HEK293 (cell line): ENCODE results near the gene CCDC92B.

ENCODE experiments used
- CTCF ChIA-PET: fragments of 350-600 bp; formaldehyde crosslinking; extraction: SDS; loops from one replicate; lab custom pipeline; 2021; ENCODE audit warnings: antibody characterized with exemption; lab: Yijun Ruan, JAX
- POLR2A ChIA-PET: fragments of 300-600 bp; formaldehyde crosslinking; extraction: SDS; loops from one replicate; lab custom pipeline; 2020; ENCODE audit warnings: antibody characterized with exemption, inconsistent platforms; lab: Yijun Ruan, JAX
- H3K27ac ChIP-seq: fragments of 200-500 bp; sonication (Bioruptor generic); 2 replicates; pipeline ENCODE4 v1.5.1; 2014; ENCODE audit warnings: low read depth, low read length, control low read depth, inconsistent platforms; ENCODE audit errors: extremely low read depth
- H3K36me3 ChIP-seq, 2 experiments: fragments of 200-500 bp in 1 of 2; sonication (Bioruptor generic) in 1 of 2; 1 replicate in 1 of 2; 2 replicates in 1 of 2; pipeline ENCODE4 v1.5.1; 2014 to 2017; ENCODE audit warnings: inconsistent platforms in 2 of 2, low read length in 2 of 2; ENCODE audit not compliant: control insufficient read depth in 2 of 2, insufficient read depth in 1 of 2
- H3K4me1 ChIP-seq: fragments of 200-500 bp; sonication (Bioruptor generic); 2 replicates; pipeline ENCODE4 v1.5.1; 2014; ENCODE audit warnings: mild to moderate bottlenecking, low read length, inconsistent platforms; ENCODE audit not compliant: control insufficient read depth, insufficient read depth
- H3K4me3 ChIP-seq: 2 replicates; pipeline ENCODE4 v1.5.1; 2011; ENCODE audit warnings: low read depth, mild to moderate bottlenecking, control low read depth, low read length, moderate library complexity
- H3K9me3 ChIP-seq: fragments of 200-500 bp; sonication (Bioruptor generic); 2 replicates; pipeline ENCODE4 v1.5.1; 2014; ENCODE audit warnings: low read depth, low read length, inconsistent platforms; ENCODE audit not compliant: control insufficient read depth, insufficient read depth
- GLIS1 ChIP-seq: fragments of 450-650 bp; formaldehyde crosslinking; IDR thresholded peaks from 2 replicates; pipeline ENCODE4 v1.5.1; 2016; ENCODE audit warnings: missing biosample characterization, missing genetic modification characterization
- ZBTB48 ChIP-seq: fragments of 450-650 bp; formaldehyde crosslinking; IDR thresholded peaks from 2 replicates; pipeline ENCODE4 v1.5.1; 2016; ENCODE audit warnings: missing biosample characterization, missing genetic modification characterization
- ZNF214 ChIP-seq: fragments of 450-650 bp; formaldehyde crosslinking; IDR thresholded peaks from 2 replicates; pipeline ENCODE4 v1.5.1; 2017; ENCODE audit warnings: missing biosample characterization, mild to moderate bottlenecking, missing genetic modification characterization, borderline replicate concordance
- ZNF26 ChIP-seq: fragments of 450-650 bp; formaldehyde crosslinking; IDR thresholded peaks from 2 replicates; pipeline ENCODE4 v1.5.1; 2016; ENCODE audit warnings: missing biosample characterization, missing genetic modification characterization
- ZNF274 ChIP-seq, 2 experiments: fragments of 200-500 bp in 1 of 2; fragments of 450-650 bp in 1 of 2; sonication (Bioruptor generic) in 1 of 2; formaldehyde crosslinking in 1 of 2; IDR thresholded peaks; 2 replicates each; pipeline versions ENCODE4 v1.5.1 to v1.6.1; 2014 to 2016; ENCODE audit warnings: borderline replicate concordance in 1 of 2, inconsistent platforms in 1 of 2, low read length in 1 of 2, missing biosample characterization in 1 of 2, missing genetic modification characterization in 1 of 2
- ZNF341 ChIP-seq: fragments of 450-650 bp; formaldehyde crosslinking; IDR thresholded peaks from 2 replicates; pipeline ENCODE4; 2016; ENCODE audit warnings: low read depth, missing biosample characterization, missing genetic modification characterization
- ZNF555 ChIP-seq: fragments of 450-650 bp; formaldehyde crosslinking; conservative IDR thresholded peaks from 2 replicates; pipeline ENCODE4 v1.5.1; 2017; ENCODE audit warnings: missing biosample characterization, mild to moderate bottlenecking, missing genetic modification characterization, inconsistent platforms
- ZNF585B ChIP-seq: fragments of 450-650 bp; formaldehyde crosslinking; IDR thresholded peaks from 2 replicates; pipeline ENCODE4 v1.5.1; 2016; ENCODE audit warnings: missing biosample characterization, missing genetic modification characterization
- ZNF610 ChIP-seq: fragments of 450-650 bp; formaldehyde crosslinking; IDR thresholded peaks from 2 replicates; pipeline ENCODE4 v1.5.1; 2016; ENCODE audit warnings: missing biosample characterization, missing genetic modification characterization, borderline replicate concordance
- ZNF624 ChIP-seq: fragments of 450-650 bp; formaldehyde crosslinking; IDR thresholded peaks from 2 replicates; pipeline ENCODE4 v1.5.1; 2017; ENCODE audit warnings: missing biosample characterization, missing genetic modification characterization
- ZNF777 ChIP-seq: fragments of 450-650 bp; formaldehyde crosslinking; IDR thresholded peaks from 2 replicates; pipeline ENCODE4 v1.5.1; 2017; ENCODE audit warnings: missing biosample characterization, missing genetic modification characterization, borderline replicate concordance
- ZNF791 ChIP-seq: fragments of 450-650 bp; formaldehyde crosslinking; IDR thresholded peaks from 2 replicates; pipeline ENCODE4 v1.5.1; 2016; ENCODE audit warnings: missing biosample characterization, missing genetic modification characterization
- ZSCAN30 ChIP-seq: fragments of 450-650 bp; IDR thresholded peaks from 2 replicates; pipeline ENCODE4 v1.5.1; 2018; ENCODE audit warnings: missing biosample characterization, mild to moderate bottlenecking, missing genetic modification characterization, moderate library complexity
- ZSCAN5A ChIP-seq: fragments of 450-650 bp; formaldehyde crosslinking; IDR thresholded peaks from 2 replicates; pipeline ENCODE4 v1.5.1; 2016; ENCODE audit warnings: missing biosample characterization, missing genetic modification characterization
- TF ChIP-seq, protein P1 (sequence below): fragments of 450-650 bp; formaldehyde crosslinking; IDR thresholded peaks from 2 replicates; pipeline ENCODE4 v1.5.1; 2017; ENCODE audit warnings: missing biosample characterization, missing genetic modification characterization
- TF ChIP-seq, protein P2 (sequence below): fragments of 450-650 bp; formaldehyde crosslinking; IDR thresholded peaks from 2 replicates; pipeline ENCODE4 v1.5.1; 2016; ENCODE audit warnings: missing biosample characterization, missing genetic modification characterization, low read depth
- TF ChIP-seq, protein P3 (sequence below): fragments of 450-650 bp; formaldehyde crosslinking; IDR thresholded peaks from 2 replicates; pipeline ENCODE4 v1.5.1; 2016; ENCODE audit warnings: missing biosample characterization, missing genetic modification characterization
- TF ChIP-seq, protein P4 (sequence below): fragments of 450-650 bp; formaldehyde crosslinking; IDR thresholded peaks from 2 replicates; pipeline ENCODE4 v1.5.1; 2016; ENCODE audit warnings: missing biosample characterization, missing genetic modification characterization

CCDC92B gene

DNA sequence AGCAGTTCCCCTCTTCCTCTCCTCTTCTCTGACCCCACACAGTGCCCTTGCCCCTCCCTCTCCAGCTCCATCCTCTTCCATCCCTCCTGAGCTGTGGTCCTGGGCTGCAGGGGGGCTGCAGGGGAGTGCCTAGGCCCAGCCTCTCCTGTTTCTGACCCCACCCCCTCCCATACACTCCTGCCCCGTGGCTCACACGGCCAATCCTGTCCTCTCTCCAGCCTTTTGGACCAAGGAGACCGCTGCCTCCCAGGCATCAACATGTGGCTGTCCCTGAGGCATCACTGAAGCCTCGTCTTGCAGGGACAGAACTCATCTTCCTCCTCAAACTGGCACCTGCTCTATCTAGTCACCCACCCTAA is 44.6 kb downstream of the CCDC92B start:
- H3K9me3 ChIP-seq, result no peaks in the 10 kb centered on the region
- TF ChIP-seq GLIS1 (tag by site-specific recombination), result peak; percentile 28; the same call in 1 of the 2 replicates
- TF ChIP-seq ZNF555 (tag by site-specific recombination), result no peak
- no peak for TF ChIP-seq ZNF610
- no peak for TF ChIP-seq ZNF274 (IDR thresholded peaks at IDR 0.05; ENCODE audit: low read length)
- TF ChIP-seq ZNF274 (tag by site-specific recombination; IDR thresholded peaks at IDR 0.05; ENCODE audit: borderline replicate concordance), result no peak
- no peak for TF ChIP-seq ZSCAN30 (tag by site-specific recombination)
- no peak for TF ChIP-seq ZSCAN5A
- ChIA-PET CTCF (interaction anchor here (1.0 kb wide), 1 partner anchor 81 kb away, joined by 4 read pairs; no protein-coding TSS in a partner anchor), POLR2A (interaction anchor here (1.3 kb wide), 1 partner anchor 194 kb away, joined by 3 read pairs; no protein-coding TSS in a partner anchor)
- H3K4me1 ChIP-seq, result peaks cover 13% of the 10 kb centered on the region
- H3K4me3 ChIP-seq, result no peak overlapping the region
- H3K36me3 ChIP-seq, result peaks cover 4 to 47% of the 10 kb centered on the region in 2 experiments; a peak in 2 of 3 replicates
- H3K27ac ChIP-seq, result no peak overlapping the region

DNA sequence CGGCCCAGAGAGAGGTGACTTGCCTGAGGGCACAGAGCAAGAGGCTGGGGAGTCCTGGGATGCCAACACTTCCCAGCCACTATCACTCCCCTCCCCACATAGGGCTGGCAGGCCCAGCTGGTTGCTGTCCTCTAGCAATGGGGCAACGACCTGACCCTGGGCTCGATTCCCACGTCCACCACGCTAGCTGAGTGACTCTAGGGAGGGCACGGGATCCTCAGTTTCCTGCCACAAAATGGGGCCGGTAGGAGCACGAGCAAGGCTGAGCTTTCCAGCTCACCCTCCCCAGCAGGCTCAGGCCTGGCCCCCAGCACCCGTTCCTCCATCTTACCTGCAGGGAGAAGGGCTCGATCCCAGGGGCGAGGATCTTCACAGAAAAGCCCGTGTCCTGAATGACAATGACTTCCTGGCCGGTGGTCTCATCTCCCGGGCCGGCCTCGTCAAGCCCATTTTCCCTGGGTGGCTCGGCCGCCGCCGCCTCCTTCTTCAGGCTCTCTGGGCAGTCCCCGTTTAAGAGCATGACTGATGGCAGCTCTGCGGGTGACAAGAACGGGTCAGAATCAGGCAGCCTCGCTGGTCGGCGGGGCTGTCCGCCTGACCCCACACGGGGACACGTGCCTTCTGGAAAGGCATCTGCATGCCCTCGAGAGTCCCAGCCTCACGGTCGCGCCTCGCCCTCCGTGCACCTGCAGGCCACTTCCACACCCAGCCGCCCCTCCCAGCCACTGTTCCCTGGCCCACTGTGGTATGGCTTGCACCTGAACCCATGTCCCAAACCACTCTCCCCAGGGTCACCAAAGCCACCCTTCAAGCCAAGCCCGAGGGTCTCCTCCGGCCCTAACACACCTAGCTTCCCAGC is 45.2 kb downstream of the CCDC92B start:
- ChIA-PET CTCF (no interaction called here), POLR2A (no interaction called here)
- TF ChIP-seq ZBTB48 (tag by site-specific recombination), result no peak
- Histone ChIP-seq H3K36me3 (peaks cover 7 to 53% of the 10 kb centered on the region in 2 experiments; a peak in 2 of 3 replicates), H3K4me3 (no peak overlapping the region), H3K27ac (no peak overlapping the region), H3K9me3 (no peaks in the 10 kb centered on the region), H3K4me1 (peaks cover 9% of the 10 kb centered on the region)

DNA sequence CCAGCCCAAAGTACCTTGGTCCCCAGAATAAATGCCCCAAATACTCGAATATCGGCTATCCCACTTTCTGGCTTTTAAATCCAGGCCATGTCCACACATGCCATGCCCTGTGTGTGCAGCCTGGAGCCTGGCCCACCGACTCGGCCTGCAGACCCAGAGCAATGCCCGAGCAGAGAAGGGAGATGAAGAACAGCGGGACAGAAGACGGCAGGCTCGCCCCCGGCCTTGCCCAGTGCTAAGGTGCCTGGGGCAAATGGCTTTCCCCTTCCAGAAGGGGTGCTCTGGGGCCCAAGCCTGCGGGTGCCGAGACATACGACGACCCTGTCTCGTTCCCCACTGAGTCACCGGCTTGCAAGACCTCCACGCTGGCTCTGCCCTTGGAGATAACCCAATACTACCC is 45.8 kb downstream of the CCDC92B start:
- Histone ChIP-seq H3K4me3 (no peak overlapping the region), H3K9me3 (no peaks in the 10 kb centered on the region), H3K4me1 (0 out of 2 replicates have a peak, but pooled peaks cover 4% of the 10 kb centered on the region), H3K27ac (no peak overlapping the region), H3K36me3 (peaks cover 8 to 60% of the 10 kb centered on the region in 2 experiments; a peak in 2 of 3 replicates)
- ChIA-PET CTCF (no interaction called here), POLR2A (no interaction called here)
- no peak for TF ChIP-seq ZNF777 (tag by site-specific recombination)
- TF ChIP-seq ZNF791, result no peak
- no peak for TF ChIP-seq ZNF585B (tag by site-specific recombination)
- TF ChIP-seq, protein P1, sequence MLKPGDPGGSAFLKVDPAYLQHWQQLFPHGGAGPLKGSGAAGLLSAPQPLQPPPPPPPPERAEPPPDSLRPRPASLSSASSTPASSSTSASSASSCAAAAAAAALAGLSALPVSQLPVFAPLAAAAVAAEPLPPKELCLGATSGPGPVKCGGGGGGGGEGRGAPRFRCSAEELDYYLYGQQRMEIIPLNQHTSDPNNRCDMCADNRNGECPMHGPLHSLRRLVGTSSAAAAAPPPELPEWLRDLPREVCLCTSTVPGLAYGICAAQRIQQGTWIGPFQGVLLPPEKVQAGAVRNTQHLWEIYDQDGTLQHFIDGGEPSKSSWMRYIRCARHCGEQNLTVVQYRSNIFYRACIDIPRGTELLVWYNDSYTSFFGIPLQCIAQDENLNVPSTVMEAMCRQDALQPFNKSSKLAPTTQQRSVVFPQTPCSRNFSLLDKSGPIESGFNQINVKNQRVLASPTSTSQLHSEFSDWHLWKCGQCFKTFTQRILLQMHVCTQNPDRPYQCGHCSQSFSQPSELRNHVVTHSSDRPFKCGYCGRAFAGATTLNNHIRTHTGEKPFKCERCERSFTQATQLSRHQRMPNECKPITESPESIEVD, result no peak
- TF ChIP-seq, protein P2, sequence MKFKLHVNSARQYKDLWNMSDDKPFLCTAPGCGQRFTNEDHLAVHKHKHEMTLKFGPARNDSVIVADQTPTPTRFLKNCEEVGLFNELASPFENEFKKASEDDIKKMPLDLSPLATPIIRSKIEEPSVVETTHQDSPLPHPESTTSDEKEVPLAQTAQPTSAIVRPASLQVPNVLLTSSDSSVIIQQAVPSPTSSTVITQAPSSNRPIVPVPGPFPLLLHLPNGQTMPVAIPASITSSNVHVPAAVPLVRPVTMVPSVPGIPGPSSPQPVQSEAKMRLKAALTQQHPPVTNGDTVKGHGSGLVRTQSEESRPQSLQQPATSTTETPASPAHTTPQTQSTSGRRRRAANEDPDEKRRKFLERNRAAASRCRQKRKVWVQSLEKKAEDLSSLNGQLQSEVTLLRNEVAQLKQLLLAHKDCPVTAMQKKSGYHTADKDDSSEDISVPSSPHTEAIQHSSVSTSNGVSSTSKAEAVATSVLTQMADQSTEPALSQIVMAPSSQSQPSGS (tag by site-specific recombination), result no peak
- TF ChIP-seq ZNF624 (tag by site-specific recombination), result no peak
- TF ChIP-seq ZNF26, result no peak
- no peak for TF ChIP-seq ZNF214 (tag by site-specific recombination)
- TF ChIP-seq, protein P3, sequence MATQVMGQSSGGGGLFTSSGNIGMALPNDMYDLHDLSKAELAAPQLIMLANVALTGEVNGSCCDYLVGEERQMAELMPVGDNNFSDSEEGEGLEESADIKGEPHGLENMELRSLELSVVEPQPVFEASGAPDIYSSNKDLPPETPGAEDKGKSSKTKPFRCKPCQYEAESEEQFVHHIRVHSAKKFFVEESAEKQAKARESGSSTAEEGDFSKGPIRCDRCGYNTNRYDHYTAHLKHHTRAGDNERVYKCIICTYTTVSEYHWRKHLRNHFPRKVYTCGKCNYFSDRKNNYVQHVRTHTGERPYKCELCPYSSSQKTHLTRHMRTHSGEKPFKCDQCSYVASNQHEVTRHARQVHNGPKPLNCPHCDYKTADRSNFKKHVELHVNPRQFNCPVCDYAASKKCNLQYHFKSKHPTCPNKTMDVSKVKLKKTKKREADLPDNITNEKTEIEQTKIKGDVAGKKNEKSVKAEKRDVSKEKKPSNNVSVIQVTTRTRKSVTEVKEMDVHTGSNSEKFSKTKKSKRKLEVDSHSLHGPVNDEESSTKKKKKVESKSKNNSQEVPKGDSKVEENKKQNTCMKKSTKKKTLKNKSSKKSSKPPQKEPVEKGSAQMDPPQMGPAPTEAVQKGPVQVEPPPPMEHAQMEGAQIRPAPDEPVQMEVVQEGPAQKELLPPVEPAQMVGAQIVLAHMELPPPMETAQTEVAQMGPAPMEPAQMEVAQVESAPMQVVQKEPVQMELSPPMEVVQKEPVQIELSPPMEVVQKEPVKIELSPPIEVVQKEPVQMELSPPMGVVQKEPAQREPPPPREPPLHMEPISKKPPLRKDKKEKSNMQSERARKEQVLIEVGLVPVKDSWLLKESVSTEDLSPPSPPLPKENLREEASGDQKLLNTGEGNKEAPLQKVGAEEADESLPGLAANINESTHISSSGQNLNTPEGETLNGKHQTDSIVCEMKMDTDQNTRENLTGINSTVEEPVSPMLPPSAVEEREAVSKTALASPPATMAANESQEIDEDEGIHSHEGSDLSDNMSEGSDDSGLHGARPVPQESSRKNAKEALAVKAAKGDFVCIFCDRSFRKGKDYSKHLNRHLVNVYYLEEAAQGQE (tag by site-specific recombination), result no peak
- TF ChIP-seq ZNF341 (tag by site-specific recombination), result no peak
- TF ChIP-seq, protein P4, sequence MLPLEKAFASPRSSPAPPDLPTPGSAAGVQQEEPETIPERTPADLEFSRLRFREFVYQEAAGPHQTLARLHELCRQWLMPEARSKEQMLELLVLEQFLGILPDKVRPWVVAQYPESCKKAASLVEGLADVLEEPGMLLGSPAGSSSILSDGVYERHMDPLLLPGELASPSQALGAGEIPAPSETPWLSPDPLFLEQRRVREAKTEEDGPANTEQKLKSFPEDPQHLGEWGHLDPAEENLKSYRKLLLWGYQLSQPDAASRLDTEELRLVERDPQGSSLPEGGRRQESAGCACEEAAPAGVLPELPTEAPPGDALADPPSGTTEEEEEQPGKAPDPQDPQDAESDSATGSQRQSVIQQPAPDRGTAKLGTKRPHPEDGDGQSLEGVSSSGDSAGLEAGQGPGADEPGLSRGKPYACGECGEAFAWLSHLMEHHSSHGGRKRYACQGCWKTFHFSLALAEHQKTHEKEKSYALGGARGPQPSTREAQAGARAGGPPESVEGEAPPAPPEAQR (tag by site-specific recombination), result no peak
